ENCODE data around the gene RWDD4.

The RWDD4 gene

DNA sequence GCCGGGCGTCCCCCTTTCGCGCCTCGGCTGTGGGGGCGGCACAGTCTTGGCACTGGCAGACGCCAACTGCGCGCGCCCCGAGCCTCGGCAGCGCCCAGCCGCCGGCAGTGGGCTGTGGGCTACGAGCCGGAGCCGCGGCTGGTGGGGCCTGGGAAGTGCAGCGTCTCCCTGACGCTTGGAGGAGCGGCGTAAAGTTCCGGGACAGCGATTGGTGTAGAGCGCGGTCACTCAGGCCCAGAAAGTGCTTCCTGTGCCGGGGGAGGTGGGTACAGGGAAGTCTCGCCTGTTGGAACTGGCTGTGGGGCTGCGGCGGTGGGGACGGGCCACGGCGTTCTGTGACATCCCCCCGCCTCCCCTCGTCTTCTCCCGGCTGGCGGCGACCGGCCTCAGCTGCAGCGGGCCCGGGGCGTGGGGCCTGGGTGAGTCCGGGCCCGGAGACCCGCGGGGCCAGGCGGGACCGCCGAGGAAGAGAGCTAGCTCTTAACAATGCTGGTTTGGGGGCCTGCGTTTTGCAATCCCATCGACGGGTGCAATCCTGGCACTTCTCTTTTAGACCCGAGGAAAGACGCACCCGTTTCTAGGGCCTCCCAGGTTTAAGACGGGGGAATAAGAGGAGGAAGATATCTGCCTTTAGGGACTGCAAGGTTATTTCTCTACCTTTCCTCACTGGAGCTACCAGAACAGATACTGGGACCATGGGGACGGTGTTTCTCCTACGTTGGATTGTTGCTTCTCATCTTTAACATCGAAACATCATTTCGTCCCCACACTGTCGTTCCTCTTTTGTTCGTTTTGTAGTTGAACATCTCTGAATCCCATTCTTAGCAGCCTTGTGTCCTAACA lies at the start of gene RWDD4, which contains the start of gene TRAPPC11:
Gene RWDD4 (minus strand): TSS at position 157 of the 843 bp plus-strand sequence. CDS start 233 bp downstream, outside the sequence.
Gene TRAPPC11 (plus strand): TSS at position 265 of the 843 bp plus-strand sequence. CDS start 4,575 bp downstream, outside the sequence.
- DNase-seq (ENCODE audit: low read depth): peak; percentile 91

GRCh38 chr4:183702492-183702891 lies 43.5 kb upstream of the RWDD4 start:
- no peak for DNase-seq (ENCODE audit: low read depth)

DNA sequence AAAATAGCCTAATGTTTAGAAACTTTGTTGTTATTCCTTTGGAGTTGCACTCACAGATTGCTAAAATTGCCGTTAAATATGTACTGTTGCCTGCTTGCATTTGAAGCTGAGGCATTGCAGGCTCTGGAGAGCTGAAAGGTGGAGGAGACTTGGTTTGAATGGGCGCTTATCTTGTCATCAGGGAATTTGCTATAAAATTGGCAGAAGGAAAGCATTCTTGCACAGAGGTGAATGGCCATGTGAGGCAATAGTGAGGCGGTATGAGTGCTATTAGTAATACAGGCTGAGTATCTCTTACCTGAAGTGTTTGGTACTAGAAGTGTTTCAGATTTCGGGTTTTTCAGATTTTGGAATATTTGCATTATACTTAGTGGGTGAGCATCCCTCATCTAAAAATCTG lies 41.4 kb upstream of the RWDD4 start:
- no peak for DNase-seq (ENCODE audit: low read depth)

GRCh38 chr4:183698909-183699308 lies 39.9 kb upstream of the RWDD4 start:
- no peak for DNase-seq (ENCODE audit: low read depth)

GRCh38 chr4:183691897-183692296 lies 32.9 kb upstream of the RWDD4 start:
- DNase-seq (ENCODE audit: low read depth): no peak

- no peak for DNase-seq (ENCODE audit: low read depth)
Measured at GRCh38 chr4:183691006-183691405, 32.0 kb upstream of the RWDD4 start.

- no peak for DNase-seq (ENCODE audit: low read depth)
Measured at GRCh38 chr4:183688216-183688615, 29.2 kb upstream of the RWDD4 start.

DNA sequence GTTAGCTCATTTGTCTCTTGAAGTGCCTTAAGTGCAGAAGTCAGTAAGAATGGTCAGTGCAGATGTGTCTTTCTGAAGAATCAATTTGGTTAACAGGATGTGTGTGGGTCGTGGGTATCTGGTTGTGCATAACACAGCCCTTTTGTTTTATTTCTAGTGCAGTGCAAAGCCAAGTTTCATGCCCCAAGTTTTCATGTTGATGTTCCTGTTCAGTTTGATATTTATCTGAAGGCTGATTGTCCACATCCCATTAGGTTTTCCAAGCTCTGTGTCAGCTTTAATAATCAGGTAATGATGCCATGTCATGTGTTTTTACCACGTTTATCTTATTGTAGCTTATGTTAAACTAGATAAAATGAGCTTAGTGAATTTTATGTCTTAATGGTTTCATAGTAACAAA lies 27.5 kb upstream of the RWDD4 start:
- DNase-seq (ENCODE audit: low read depth): no peak

GRCh38 chr4:183681119-183681518 lies 22.1 kb upstream of the RWDD4 start:
- no peak for DNase-seq (ENCODE audit: low read depth)

GRCh38 chr4:183675625-183676024 lies 16.6 kb upstream of the RWDD4 start:
- DNase-seq (ENCODE audit: low read depth): no peak

DNA sequence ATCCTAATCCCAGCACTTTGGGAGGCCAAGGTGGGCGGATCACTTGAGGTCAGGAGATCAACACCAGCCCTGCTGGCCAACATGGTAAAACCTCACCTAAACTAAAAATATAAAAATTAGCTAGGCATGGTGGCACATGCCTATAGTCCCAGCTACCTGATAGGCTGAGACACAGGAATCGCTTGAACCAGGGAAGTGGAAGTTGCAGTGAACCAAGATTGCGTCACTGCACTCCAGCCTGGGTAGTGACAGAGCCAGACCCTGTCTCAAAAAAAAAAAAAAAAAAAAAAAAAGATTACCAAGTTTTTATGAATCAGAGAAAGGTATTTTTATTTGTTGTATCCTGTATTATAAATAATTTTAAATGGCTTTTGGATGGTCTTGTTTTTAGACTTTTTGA lies 15.2 kb upstream of the RWDD4 start:
- DNase-seq (ENCODE audit: low read depth): no peak

DNA sequence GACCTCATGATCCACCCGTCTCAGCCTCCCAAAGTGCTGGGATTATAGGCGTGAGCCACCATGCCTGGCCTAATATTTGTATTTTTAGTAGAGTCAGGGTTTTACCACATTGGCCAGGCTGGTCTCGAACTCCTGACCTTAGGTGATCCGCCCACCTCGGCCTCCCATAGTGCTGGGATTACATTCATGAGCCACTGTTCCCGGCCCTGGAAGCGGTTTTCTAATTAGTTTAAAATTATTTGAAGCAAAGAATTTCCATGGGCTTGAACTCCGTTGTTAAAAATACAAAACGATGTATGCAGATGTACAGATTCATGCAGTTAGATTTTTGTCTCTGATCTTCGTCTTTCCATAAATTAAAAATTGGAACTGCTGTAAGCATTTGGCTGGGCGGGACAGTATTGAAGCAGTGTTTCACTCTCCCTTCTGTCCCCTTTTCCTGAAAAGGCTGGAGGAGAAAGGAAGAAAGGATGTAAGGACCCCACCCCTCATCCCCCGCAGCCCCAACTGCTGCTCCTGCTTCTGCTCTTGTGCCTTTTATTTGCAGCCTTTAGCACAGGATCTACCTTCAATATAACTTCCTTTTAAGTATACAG lies 12.1 kb upstream of the RWDD4 start:
- DNase-seq (ENCODE audit: low read depth): no peak

GRCh38 chr4:183670251-183670650 lies 11.3 kb upstream of the RWDD4 start:
- no peak for DNase-seq (ENCODE audit: low read depth)

DNA sequence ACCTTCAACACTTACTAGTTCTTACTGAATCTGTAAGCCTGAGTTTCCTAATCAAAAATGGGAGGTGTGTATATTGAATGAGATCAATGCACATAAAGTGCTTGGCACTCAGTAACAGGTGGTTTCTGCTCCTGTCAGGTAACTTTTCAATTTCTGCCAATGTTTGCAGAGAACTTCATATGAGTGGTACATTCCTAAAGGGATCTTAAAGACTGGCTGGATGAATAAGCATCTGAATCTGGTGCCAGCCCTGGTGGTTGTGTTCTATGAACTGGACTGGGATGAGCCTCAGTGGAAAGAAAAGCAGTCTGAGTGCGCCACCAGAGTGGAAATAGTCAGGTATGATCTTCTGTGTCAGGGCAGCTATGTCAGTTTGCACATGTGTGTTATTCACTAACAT lies 7.1 kb upstream of the RWDD4 start:
- DNase-seq (ENCODE audit: low read depth): no peak

DNA sequence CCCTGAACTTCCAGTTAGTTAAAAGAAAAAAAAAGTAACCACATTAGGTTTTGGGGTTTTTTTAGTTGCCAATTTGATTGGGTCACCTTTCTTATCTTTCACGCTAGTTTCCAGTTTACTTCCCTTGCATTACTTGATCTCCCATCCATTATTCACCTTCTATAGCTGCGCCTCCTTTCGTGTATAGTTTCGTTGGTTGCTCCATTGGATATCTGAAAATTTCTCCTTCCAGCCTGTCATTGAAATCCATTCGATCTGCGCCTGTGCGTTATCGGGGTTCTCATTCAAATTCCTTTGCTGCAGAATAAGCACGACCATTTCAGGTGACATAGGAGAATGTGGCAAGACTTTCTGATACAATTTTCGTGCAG lies 872 bp upstream of the RWDD4 start:
- no peak for DNase-seq (ENCODE audit: low read depth)

- DNase-seq (ENCODE audit: low read depth): no peak
Measured at GRCh38 chr4:183658362-183659028, 490 bp downstream of the RWDD4 start.

- DNase-seq (ENCODE audit: low read depth): no peak
Measured at GRCh38 chr4:183657564-183657963, 1.4 kb downstream of the RWDD4 start.

- no peak for DNase-seq (ENCODE audit: low read depth)
Measured at GRCh38 chr4:183645326-183645725, 13.7 kb downstream of the RWDD4 start.

GRCh38 chr4:183639291-183639690 lies 19.7 kb downstream of the RWDD4 start:
- no peak for DNase-seq (ENCODE audit: low read depth)

DNA sequence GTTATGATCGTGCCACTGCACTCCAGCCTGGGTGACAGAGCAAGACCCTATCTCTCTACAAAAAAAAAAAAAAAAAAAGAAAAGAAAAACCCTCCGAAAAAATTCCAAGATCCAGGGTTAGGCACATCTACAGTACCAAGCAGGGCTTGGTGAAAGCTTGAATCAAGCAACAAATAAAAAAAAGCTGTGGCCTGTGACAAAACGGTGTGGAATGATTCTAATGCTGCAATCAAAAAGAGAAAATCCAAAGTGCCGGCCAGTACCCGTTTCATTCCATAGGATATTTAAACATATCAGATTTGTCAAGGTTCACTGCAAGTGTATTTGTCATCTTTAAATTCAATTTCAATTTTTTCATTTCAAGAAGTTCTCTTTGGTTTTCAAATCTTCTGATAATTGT lies 20.5 kb downstream of the RWDD4 start:
- DNase-seq (ENCODE audit: low read depth): no peak

- no peak for DNase-seq (ENCODE audit: low read depth)
Measured at GRCh38 chr4:183637461-183637860, 21.5 kb downstream of the RWDD4 start.

GRCh38 chr4:183636923-183637322 lies 22.1 kb downstream of the RWDD4 start:
- no peak for DNase-seq (ENCODE audit: low read depth)

DNA sequence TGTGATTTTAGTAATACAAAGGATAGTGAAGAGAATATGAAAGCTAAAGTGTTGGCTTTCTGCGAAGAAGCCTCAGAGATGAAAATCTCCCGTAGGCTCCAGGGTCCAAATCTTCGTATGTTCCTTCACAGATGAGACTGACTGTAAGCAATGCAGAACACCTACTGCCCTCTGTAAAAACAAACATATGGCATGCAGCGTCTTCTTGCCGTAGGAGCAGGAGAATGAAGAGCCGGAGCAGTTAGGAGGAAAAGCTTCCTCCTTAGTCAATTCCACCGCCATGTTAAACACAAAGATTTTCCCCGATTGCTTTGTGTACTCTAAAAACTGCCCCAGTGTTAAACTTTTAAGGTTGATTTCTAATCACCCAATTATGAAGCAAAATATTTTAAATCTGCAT lies 22.5 kb downstream of the RWDD4 start:
- DNase-seq (ENCODE audit: low read depth): no peak
